ENCODE measurements around the gene RHOH.

GRCh38 chr4:40200875-40201801 lies 4.3 kb downstream of the RHOH start:
- TF ChIP-seq POLR2A (IDR thresholded peaks at IDR 0.05) (no peak), CTCF (IDR thresholded peaks at IDR 0.05 in 4 of 5, conservative IDR thresholded peaks at IDR 0.05 in 1 of 5) (no peak)
